ENCODE data around the gene RGS4.

RGS4 gene

DNA sequence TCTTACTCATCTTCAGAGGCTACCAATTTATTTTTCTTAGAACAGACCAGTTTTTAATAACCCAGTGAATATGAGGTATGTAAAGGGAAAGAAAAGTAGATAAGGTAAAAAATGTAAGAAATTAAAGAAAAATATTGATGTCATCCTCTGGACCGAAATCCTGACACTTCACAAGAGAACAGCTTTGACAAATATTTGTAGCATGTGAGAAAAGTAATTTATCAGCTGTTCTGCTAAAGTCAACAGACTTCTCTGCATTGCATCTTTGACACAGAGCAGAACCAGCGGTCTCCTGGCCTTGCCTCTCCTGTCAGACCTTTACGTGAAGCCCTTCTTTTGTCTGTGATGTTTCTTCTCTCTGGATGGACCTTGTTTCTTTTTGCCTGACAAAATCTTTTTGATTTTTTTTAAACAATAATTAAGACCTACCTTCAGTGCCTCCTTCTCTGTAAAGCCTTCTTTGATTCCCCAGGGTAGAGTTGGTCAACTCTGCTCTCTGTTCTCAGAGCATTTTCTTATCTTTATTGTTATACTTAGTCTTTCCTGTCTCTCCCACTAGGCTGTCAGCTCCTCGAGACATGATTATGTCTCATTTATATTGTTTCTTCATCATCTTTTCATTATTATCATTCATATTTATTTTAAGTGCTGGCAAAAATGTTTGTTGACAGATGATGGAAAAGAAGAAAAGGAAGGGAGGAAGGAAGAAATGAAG is 35.4 kb downstream of the RGS4 start:
- DNase-seq, result no peak

DNA sequence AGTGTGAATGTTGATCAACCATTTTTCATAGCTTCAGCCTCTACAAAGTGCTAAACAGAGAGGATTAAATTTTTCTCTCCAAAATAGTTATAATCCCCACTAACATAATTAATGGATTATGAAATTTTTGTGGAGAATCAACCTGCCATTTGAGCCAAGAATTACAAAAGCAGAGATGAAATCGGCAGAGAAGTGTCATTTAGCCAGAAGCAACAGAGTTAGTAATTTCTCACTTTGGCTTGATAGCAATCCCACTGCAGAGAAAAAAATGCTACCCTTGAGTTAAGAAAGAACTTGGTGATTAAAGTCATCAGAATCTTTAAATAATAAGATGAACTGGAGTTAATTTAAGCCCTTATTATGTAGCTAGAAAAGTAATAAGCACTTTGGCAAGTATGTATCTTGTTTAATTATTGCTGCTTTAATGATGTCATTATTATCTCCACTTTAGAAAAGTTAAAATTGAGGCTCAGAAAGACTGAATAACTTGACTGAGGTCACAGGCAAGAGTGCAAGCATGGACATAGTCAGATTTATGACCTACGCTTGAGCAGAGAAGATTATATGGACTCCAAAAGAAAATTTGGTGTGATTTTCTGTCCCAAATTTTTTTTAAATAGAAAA is 37.3 kb downstream of the RGS4 start:
- peak; percentile 19 for DNase-seq

DNA sequence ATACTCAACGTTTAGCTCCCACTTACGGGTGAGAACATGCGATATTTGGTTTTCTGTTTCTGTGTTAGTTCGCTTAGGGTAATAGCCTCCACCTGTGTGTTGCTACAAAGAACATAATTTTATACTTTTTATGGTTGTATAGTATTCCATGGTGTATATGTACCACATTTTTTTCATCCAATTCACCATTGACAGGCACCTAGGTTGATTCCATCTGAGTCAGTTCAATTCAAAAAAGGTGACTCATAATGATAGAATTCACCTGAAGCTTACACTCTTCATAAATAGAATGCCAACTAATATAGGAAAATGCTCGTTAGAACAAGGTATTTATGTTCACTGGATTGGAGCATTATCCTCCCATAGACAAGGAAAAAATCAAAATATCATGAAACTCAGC is 38.5 kb downstream of the RGS4 start:
- DNase-seq, result no peak

DNA sequence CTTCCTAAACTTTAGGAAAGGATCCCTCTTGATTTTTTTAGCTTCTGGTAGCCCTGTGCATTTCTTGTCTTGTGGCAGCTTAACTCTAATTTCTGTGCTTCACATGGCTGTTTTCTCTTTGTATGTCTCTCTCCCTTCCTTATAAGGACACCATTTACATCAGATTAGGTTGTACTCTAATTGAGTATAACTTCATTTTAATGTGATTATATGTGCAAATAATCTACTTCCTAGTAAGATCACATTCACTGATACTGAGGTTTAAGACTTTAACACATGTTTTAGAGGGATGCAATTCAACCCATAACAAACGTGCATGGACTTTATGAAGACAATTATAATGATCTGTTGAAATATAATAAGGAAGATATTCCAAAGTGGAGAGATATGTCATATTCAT is 46.7 kb downstream of the RGS4 start:
- no peak for DNase-seq

DNA sequence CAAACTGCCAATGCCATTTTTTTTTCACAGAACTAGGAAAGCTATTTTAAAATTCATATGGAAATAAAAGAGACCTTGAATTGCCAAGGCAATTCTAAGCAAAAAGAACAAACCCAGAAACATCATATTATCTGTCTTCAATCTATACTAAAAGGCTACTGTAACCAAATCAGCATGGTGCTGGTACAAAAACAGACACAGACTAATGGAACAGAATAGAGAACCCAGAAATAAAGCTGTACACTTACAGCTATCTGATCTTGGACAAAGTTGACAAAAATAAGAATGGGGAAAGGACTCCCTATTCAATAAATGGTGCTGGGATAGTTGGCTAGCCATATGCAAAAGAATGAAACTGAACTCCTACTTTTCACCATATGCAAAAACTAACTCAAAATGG is 50.5 kb downstream of the RGS4 start:
- no peak for DNase-seq

DNA sequence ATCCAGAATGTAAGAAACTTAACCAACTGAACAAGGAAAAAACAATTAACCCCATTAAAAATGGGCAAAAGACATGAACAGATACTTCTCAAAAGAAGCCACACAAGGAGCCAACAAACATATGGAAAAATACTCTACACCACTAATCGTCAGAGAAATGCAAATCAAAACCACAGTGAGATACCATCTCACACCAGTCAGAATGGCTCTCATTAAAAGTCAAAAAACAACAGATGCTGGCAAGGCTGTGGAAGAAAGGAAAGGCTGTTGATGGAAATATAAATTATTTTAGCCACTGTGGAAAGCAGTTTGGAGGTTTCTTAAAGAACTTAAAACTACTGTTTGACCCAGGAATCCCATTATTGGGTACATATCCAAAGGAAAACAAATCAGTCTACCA is 51.2 kb downstream of the RGS4 start:
- DNase-seq, result peak; percentile 9

DNA sequence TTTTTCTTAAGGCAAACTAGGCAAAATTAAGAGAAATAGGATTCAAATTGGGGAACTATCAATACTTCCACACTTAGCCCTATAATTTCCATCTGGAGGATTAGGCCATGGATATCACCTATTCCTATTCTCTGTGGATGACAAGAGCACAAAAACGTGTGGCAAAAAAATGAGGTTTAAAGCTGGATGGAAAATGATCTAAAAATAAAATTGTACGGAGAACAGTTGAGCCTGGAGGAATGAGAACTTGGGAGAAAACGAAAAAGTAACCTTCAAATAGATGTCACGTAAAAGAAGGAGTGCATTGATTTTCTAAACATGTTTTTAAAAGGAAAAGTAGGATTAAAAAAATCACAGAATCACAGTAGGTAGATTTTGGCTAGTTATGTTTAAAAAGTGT is 55.7 kb downstream of the RGS4 start:
- no peak for DNase-seq

Data from fibroblast of skin of right biceps (primary cell).